Measurements from ENCODE around the gene GALNT2.

The GALNT2 gene

GRCh38 chr1:230085178-230085515 lies 18.1 kb downstream of the GALNT2 start:
- Histone ChIP-seq H3K9me3 (ENCODE audit: control insufficient read depth, insufficient read depth, low read length) (no peaks in the 10 kb centered on the region), H3K4me3 (ENCODE audit: low read depth, low read length) (no peak overlapping the region), H3K36me3 (ENCODE audit: control insufficient read depth, insufficient read depth, low read length) (peaks cover 5% of the 10 kb centered on the region)

DNA sequence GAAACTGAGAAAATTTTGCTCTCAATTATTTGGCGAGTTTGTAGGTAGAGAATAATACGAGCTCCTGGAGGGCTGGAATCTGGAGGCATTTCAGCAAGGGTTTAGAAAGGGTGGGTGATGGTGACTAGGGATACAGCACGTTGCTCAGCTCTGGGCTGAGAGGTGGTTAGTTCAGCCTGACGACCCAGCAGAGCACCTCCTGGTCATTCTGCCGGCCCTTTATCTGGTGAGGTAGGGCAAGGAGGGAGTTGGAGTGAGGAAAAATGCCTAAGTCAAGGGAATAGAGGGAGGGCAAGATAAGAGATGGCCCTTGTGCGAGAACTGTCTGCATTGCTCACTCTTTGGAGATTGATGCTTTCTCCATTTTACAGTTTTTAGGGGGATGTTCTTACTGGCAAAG lies 19.1 kb downstream of the GALNT2 start:
- no peak overlapping the region for H3K9ac ChIP-seq (ENCODE audit: low read depth, low read length)
- peaks cover 2% of the 10 kb centered on the region for H3K36me3 ChIP-seq (ENCODE audit: control insufficient read depth, insufficient read depth, low read length)
- H3K9me3 ChIP-seq (ENCODE audit: control insufficient read depth, insufficient read depth, low read length) = no peaks in the 10 kb centered on the region
- H3K4me3 ChIP-seq (ENCODE audit: low read depth, low read length) = no peak overlapping the region
- H3K27me3 ChIP-seq (ENCODE audit: control insufficient read depth, insufficient read depth, low read length) = no peaks in the 10 kb centered on the region
- no peaks in the 10 kb centered on the region for H3K4me1 ChIP-seq (ENCODE audit: control insufficient read depth, insufficient read depth, low read length)

More at GRCh38 chr1:230085178-230085515, 18.1 kb downstream of the GALNT2 start:
- no peak overlapping the region for H3K9ac ChIP-seq (ENCODE audit: low read depth, low read length)
- no peaks in the 10 kb centered on the region for H3K27me3 ChIP-seq (ENCODE audit: control insufficient read depth, insufficient read depth, low read length)
- H3K4me1 ChIP-seq (ENCODE audit: control insufficient read depth, insufficient read depth, low read length) = no peaks in the 10 kb centered on the region

DNA sequence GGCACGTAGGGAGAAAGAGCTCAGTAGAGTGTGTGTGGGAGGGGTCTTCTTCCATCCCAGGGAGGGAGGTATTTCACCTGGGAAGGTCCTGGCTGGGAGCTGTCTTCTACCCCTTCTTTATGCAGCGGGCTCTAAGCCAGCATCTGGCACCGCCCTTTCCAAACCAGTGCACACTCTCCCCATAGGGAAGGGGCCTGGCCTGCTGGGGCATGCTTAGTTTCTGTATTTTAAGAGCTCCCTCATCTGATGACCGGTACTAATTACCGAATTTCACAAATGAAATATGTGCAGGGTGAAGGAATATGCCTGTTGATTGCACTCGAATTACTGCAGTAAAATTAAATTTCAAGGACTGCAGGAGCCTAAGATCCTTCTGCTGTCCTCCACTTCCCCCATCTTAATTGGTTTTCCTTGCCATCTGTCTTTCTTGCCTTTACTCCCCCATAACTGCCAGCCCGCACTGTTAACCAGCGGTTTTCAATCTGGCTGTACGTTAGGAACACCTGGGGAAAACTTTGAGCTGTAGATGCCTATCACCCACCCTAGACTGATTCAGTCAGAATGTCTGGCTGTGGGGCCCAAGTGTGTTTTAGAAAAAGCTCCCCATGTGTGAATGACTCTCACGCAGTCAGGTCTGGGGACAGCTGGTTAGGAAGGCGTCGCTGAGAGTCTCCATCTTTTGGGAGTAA lies 20.1 kb downstream of the GALNT2 start:
- no peak overlapping the region for H3K9ac ChIP-seq (ENCODE audit: low read depth, low read length)
- peaks cover 2% of the 10 kb centered on the region for H3K36me3 ChIP-seq (ENCODE audit: control insufficient read depth, insufficient read depth, low read length)
- no peaks in the 10 kb centered on the region for H3K9me3 ChIP-seq (ENCODE audit: control insufficient read depth, insufficient read depth, low read length)
- no peaks in the 10 kb centered on the region for H3K27me3 ChIP-seq (ENCODE audit: control insufficient read depth, insufficient read depth, low read length)
- no peaks in the 10 kb centered on the region for H3K4me1 ChIP-seq (ENCODE audit: control insufficient read depth, insufficient read depth, low read length)
- no peak overlapping the region for H3K4me3 ChIP-seq (ENCODE audit: low read depth, low read length)

DNA sequence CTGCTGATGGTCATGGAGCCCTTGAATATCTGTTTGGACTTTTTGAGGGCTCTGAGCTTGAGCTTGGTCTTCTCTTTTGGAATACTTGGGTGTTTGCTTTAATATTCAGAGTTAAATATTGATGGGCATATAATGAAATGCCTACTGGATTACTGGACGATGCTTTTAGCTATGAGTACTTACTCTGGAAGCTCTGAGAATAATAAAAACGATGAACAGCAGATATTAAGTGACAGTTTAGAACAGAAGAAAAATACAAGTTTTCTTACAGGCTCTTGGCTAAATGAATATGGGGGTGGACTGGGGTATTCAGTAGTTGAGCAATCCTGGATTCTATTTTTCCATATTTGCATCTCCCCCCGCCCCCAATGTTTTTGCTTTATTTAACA lies 20.7 kb downstream of the GALNT2 start:
- peaks cover 2% of the 10 kb centered on the region for H3K36me3 ChIP-seq (ENCODE audit: control insufficient read depth, insufficient read depth, low read length)
- no peaks in the 10 kb centered on the region for H3K27me3 ChIP-seq (ENCODE audit: control insufficient read depth, insufficient read depth, low read length)
- no peaks in the 10 kb centered on the region for H3K9me3 ChIP-seq (ENCODE audit: control insufficient read depth, insufficient read depth, low read length)
- no peak overlapping the region for H3K4me3 ChIP-seq (ENCODE audit: low read depth, low read length)
- H3K9ac ChIP-seq (ENCODE audit: low read depth, low read length) = no peak overlapping the region
- no peaks in the 10 kb centered on the region for H3K4me1 ChIP-seq (ENCODE audit: control insufficient read depth, insufficient read depth, low read length)

- Histone ChIP-seq H3K9me3 (ENCODE audit: control insufficient read depth, insufficient read depth, low read length) (no peaks in the 10 kb centered on the region), H3K27me3 (ENCODE audit: control insufficient read depth, insufficient read depth, low read length) (no peaks in the 10 kb centered on the region), H3K4me3 (ENCODE audit: low read depth, low read length) (no peak overlapping the region), H3K9ac (ENCODE audit: low read depth, low read length) (no peak overlapping the region), H3K36me3 (ENCODE audit: control insufficient read depth, insufficient read depth, low read length) (no peaks in the 10 kb centered on the region), H3K4me1 (ENCODE audit: control insufficient read depth, insufficient read depth, low read length) (no peaks in the 10 kb centered on the region)
Observed at GRCh38 chr1:230090194-230090711, 23.2 kb downstream of the GALNT2 start.

GRCh38 chr1:230091473-230092231 lies 24.6 kb downstream of the GALNT2 start:
- H3K9ac ChIP-seq (ENCODE audit: low read depth, low read length) = no peak overlapping the region
- H3K4me1 ChIP-seq (ENCODE audit: control insufficient read depth, insufficient read depth, low read length) = no peaks in the 10 kb centered on the region

GRCh38 chr1:230094746-230095145 lies 27.7 kb downstream of the GALNT2 start:
- Histone ChIP-seq H3K9ac (ENCODE audit: low read depth, low read length) (no peak overlapping the region), H3K27me3 (ENCODE audit: control insufficient read depth, insufficient read depth, low read length) (no peaks in the 10 kb centered on the region), H3K4me3 (ENCODE audit: low read depth, low read length) (no peak overlapping the region), H3K4me1 (ENCODE audit: control insufficient read depth, insufficient read depth, low read length) (no peaks in the 10 kb centered on the region), H3K9me3 (ENCODE audit: control insufficient read depth, insufficient read depth, low read length) (no peaks in the 10 kb centered on the region), H3K36me3 (ENCODE audit: control insufficient read depth, insufficient read depth, low read length) (no peaks in the 10 kb centered on the region)

More at GRCh38 chr1:230091473-230092231, 24.6 kb downstream of the GALNT2 start:
- Histone ChIP-seq H3K36me3 (ENCODE audit: control insufficient read depth, insufficient read depth, low read length) (no peaks in the 10 kb centered on the region), H3K27me3 (ENCODE audit: control insufficient read depth, insufficient read depth, low read length) (no peaks in the 10 kb centered on the region), H3K4me3 (ENCODE audit: low read depth, low read length) (no peak overlapping the region), H3K9me3 (ENCODE audit: control insufficient read depth, insufficient read depth, low read length) (no peaks in the 10 kb centered on the region)

GRCh38 chr1:230095938-230096337 lies 28.9 kb downstream of the GALNT2 start:
- H3K4me3 ChIP-seq (ENCODE audit: low read depth, low read length) = no peak overlapping the region
- H3K9me3 ChIP-seq (ENCODE audit: control insufficient read depth, insufficient read depth, low read length) = no peaks in the 10 kb centered on the region
- no peaks in the 10 kb centered on the region for H3K4me1 ChIP-seq (ENCODE audit: control insufficient read depth, insufficient read depth, low read length)
- no peaks in the 10 kb centered on the region for H3K27me3 ChIP-seq (ENCODE audit: control insufficient read depth, insufficient read depth, low read length)
- no peaks in the 10 kb centered on the region for H3K36me3 ChIP-seq (ENCODE audit: control insufficient read depth, insufficient read depth, low read length)
- H3K9ac ChIP-seq (ENCODE audit: low read depth, low read length) = no peak overlapping the region

GRCh38 chr1:230097370-230097769 lies 30.3 kb downstream of the GALNT2 start:
- Histone ChIP-seq H3K4me1 (ENCODE audit: control insufficient read depth, insufficient read depth, low read length) (peaks cover 2% of the 10 kb centered on the region), H3K9ac (ENCODE audit: low read depth, low read length) (no peak overlapping the region), H3K36me3 (ENCODE audit: control insufficient read depth, insufficient read depth, low read length) (no peaks in the 10 kb centered on the region), H3K4me3 (ENCODE audit: low read depth, low read length) (no peak overlapping the region), H3K27me3 (ENCODE audit: control insufficient read depth, insufficient read depth, low read length) (no peaks in the 10 kb centered on the region), H3K9me3 (ENCODE audit: control insufficient read depth, insufficient read depth, low read length) (no peaks in the 10 kb centered on the region)

GRCh38 chr1:230098723-230099122 lies 31.7 kb downstream of the GALNT2 start:
- Histone ChIP-seq H3K36me3 (ENCODE audit: control insufficient read depth, insufficient read depth, low read length) (no peaks in the 10 kb centered on the region), H3K9ac (ENCODE audit: low read depth, low read length) (no peak overlapping the region), H3K4me1 (ENCODE audit: control insufficient read depth, insufficient read depth, low read length) (peaks cover 4% of the 10 kb centered on the region), H3K9me3 (ENCODE audit: control insufficient read depth, insufficient read depth, low read length) (no peaks in the 10 kb centered on the region), H3K4me3 (ENCODE audit: low read depth, low read length) (no peak overlapping the region), H3K27me3 (ENCODE audit: control insufficient read depth, insufficient read depth, low read length) (no peaks in the 10 kb centered on the region)

- H3K4me3 ChIP-seq (ENCODE audit: low read depth, low read length) = no peak overlapping the region
- H3K4me1 ChIP-seq (ENCODE audit: control insufficient read depth, insufficient read depth, low read length) = peaks cover 4% of the 10 kb centered on the region
- no peak overlapping the region for H3K9ac ChIP-seq (ENCODE audit: low read depth, low read length)
- no peaks in the 10 kb centered on the region for H3K9me3 ChIP-seq (ENCODE audit: control insufficient read depth, insufficient read depth, low read length)
- H3K36me3 ChIP-seq (ENCODE audit: control insufficient read depth, insufficient read depth, low read length) = no peaks in the 10 kb centered on the region
- no peaks in the 10 kb centered on the region for H3K27me3 ChIP-seq (ENCODE audit: control insufficient read depth, insufficient read depth, low read length)
Observed at GRCh38 chr1:230099465-230099864, 32.4 kb downstream of the GALNT2 start.

DNA sequence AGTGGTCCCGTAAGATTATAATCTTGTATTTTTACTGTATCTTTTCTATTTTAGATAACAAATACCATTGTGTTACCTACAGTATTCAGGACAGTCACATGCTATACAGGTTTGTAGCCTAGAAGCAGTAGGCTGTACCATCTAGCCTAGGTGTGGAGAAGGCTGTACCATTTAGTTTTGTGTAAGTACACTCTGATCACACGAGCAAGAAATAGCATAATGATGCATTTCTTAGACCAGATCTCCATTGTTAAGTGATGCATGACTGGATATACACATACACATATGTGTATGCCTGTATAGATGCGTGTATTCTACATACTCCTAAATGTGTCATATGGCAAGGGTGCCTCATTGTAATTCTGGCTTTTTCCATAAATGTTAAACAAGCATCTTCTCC lies 33.9 kb downstream of the GALNT2 start:
- peaks cover 4% of the 10 kb centered on the region for H3K4me1 ChIP-seq (ENCODE audit: control insufficient read depth, insufficient read depth, low read length)
- no peaks in the 10 kb centered on the region for H3K36me3 ChIP-seq (ENCODE audit: control insufficient read depth, insufficient read depth, low read length)
- no peak overlapping the region for H3K9ac ChIP-seq (ENCODE audit: low read depth, low read length)
- H3K27me3 ChIP-seq (ENCODE audit: control insufficient read depth, insufficient read depth, low read length) = no peaks in the 10 kb centered on the region
- no peaks in the 10 kb centered on the region for H3K9me3 ChIP-seq (ENCODE audit: control insufficient read depth, insufficient read depth, low read length)
- H3K4me3 ChIP-seq (ENCODE audit: low read depth, low read length) = no peak overlapping the region

Data from iPS-15b (cell line).